ENCODE data around the gene FYN.

GRCh38 chr6:111866857-111867256 lies 6.4 kb downstream of the FYN start:
- TF ChIP-seq EZH2phosphoT487 (IDR thresholded peaks at IDR 0.05; ENCODE audit: insufficient read depth, low read depth) = no peak
- TF ChIP-seq EZH2 (IDR thresholded peaks at IDR 0.05; ENCODE audit: insufficient read depth, poor library complexity, severe bottlenecking) = no peak
